HepG2 (cell line): ENCODE results near the gene MMP25. TPM values are rescaled to one million over a fixed set of nuclear protein-coding genes. Genes with fewer than 3 reads are reported as not detected.

Experiments used
- ATAC-seq: fragments of 200-7000 bp; cut with Tn5 transposase; 3 replicates; pipeline ENCODE4 v1.9.1; 2020; ENCODE audit warnings: mild to moderate bottlenecking, moderate library complexity
- BruUV-seq: library from RNA; stranded (reverse); fragments of 400-500 nt; replicated peaks from 2 replicates; lab custom pipeline; 2021; lab: Mats Ljungman, UMichigan
- CTCF ChIA-PET: fragments of 300-600 bp; formaldehyde crosslinking; extraction: SDS; loops from one replicate; lab custom pipeline; 2021; ENCODE audit warnings: low total read pairs, inconsistent platforms, low intra/inter-chr PET ratio; lab: Yijun Ruan, JAX
- POLR2A ChIA-PET: fragments of 350-600 bp; sonication (Branson Sonifier 250); formaldehyde crosslinking; loops from one replicate; lab custom pipeline; 2020; ENCODE audit warnings: antibody characterized with exemption, inconsistent platforms; lab: Yijun Ruan, JAX
- DNase-seq: peaks from one replicate; pipeline ENCODE4 v3.0.0-alpha.2; 2015; ENCODE audit warnings: low spot score
- FAIRE-seq: peaks from 3 replicates; lab custom pipeline; 2011; peaks lifted over from hg19 to GRCh38; lab: Jason Lieb, UNC
- H2AFZ ChIP-seq: one replicate; pipeline ENCODE4 v1.6.1; 2011; ENCODE audit warnings: low read length, inconsistent platforms
- H3K27ac ChIP-seq: fragments of 300-600 bp; 3 replicates; pipeline ENCODE4 v1.8.0; 2011; ENCODE audit warnings: mixed run types, mild to moderate bottlenecking, mixed read lengths, low read length, inconsistent platforms; ENCODE audit not compliant: insufficient read depth; ENCODE audit errors: extremely low read length
- H3K27me3 ChIP-seq, 2 experiments: fragments of 200-600 bp in 1 of 2; 2 replicates in 1 of 2; 3 replicates in 1 of 2; pipeline versions ENCODE4 v1.6.0 to v1.8.0; 2011; ENCODE audit warnings: low read length in 2 of 2, mild to moderate bottlenecking in 2 of 2, moderate library complexity in 2 of 2, inconsistent platforms in 1 of 2; ENCODE audit not compliant: insufficient read depth in 2 of 2, control insufficient read depth in 1 of 2
- H3K36me3 ChIP-seq, 2 experiments: fragments of 200-600 bp in 1 of 2; replicated peaks in 1 of 2; 2 replicates in 1 of 2; 3 replicates in 1 of 2; pipeline versions ENCODE4 v1.5.1 to v1.8.0; 2011; ENCODE audit warnings: low read length in 2 of 2, inconsistent platforms in 1 of 2; ENCODE audit not compliant: insufficient read depth in 2 of 2, control insufficient read depth in 1 of 2
- H3K4me1 ChIP-seq: 2 replicates; pipeline ENCODE4 v1.5.1; 2012; ENCODE audit warnings: low read length, inconsistent platforms; ENCODE audit not compliant: insufficient read depth
- H3K4me2 ChIP-seq: 2 replicates; pipeline ENCODE4 v1.6.0; 2011; ENCODE audit warnings: low read depth, low read length, inconsistent platforms
- H3K4me3 ChIP-seq, 3 experiments: fragments of 200-600 bp in 1 of 3; sonication (generic), shearing (Covaris generic) in 1 of 3; replicated peaks in 1 of 3; 2 replicates each; pipeline ENCODE4 v1.5.1; 2011 to 2016; ENCODE audit warnings: low read length in 3 of 3, inconsistent platforms in 2 of 3, low read depth in 2 of 3, mild to moderate bottlenecking in 2 of 3, control low read depth in 1 of 3, mixed read lengths in 1 of 3; ENCODE audit not compliant: insufficient read depth in 1 of 3
- H3K79me2 ChIP-seq: one replicate; pipeline ENCODE4 v1.6.1; 2011; ENCODE audit warnings: low read length, inconsistent platforms; ENCODE audit not compliant: insufficient read depth
- H3K9ac ChIP-seq: 2 replicates; pipeline ENCODE4 v1.6.0; 2011; ENCODE audit warnings: mild to moderate bottlenecking, low read depth, low read length, inconsistent platforms; ENCODE audit not compliant: insufficient read depth
- H3K9me3 ChIP-seq: 2 replicates; pipeline ENCODE4 v1.5.1; 2012; ENCODE audit warnings: mild to moderate bottlenecking, low read length
- H4K20me1 ChIP-seq: 2 replicates; pipeline ENCODE4 v1.6.0; 2011; ENCODE audit warnings: inconsistent platforms, mild to moderate bottlenecking, low read length, moderate library complexity; ENCODE audit not compliant: insufficient read depth
- DPF2 ChIP-seq: sonication (generic); formaldehyde crosslinking; IDR thresholded peaks from 2 replicates; pipeline ENCODE4 v1.4.0; 2020; ENCODE audit warnings: mild to moderate bottlenecking, low read depth, missing genetic modification reagents, borderline replicate concordance
- FOXO4 ChIP-seq: sonication (generic); formaldehyde crosslinking; conservative IDR thresholded peaks from 2 replicates; pipeline ENCODE4 v1.8.1; 2023; ENCODE audit warnings: missing genetic modification reagents
- GFI1 ChIP-seq: sonication (generic); formaldehyde crosslinking; IDR thresholded peaks from 2 replicates; pipeline ENCODE4 v1.5.0; 2020; ENCODE audit warnings: missing genetic modification reagents, mild to moderate bottlenecking, borderline replicate concordance
- KAT7 ChIP-seq: IDR thresholded peaks from 2 replicates; pipeline ENCODE4 v1.6.1; 2018; ENCODE audit warnings: borderline replicate concordance, missing compliant biosample characterization
- KAT8 ChIP-seq: IDR thresholded peaks from 2 replicates; pipeline ENCODE4 v1.6.1; 2016; ENCODE audit warnings: missing genetic modification reagents, missing compliant biosample characterization
- KLF13 ChIP-seq: sonication (generic); formaldehyde crosslinking; IDR thresholded peaks from 2 replicates; pipeline ENCODE4 v1.4.0; 2020; ENCODE audit warnings: mild to moderate bottlenecking, missing genetic modification reagents
- MEF2D ChIP-seq: sonication (generic); formaldehyde crosslinking; IDR thresholded peaks from 2 replicates; pipeline ENCODE4 v1.5.1; 2020; ENCODE audit warnings: mild to moderate bottlenecking, missing genetic modification reagents
- PCBP1 ChIP-seq: fragments of 200-400 bp; formaldehyde crosslinking; IDR thresholded peaks from 2 replicates; pipeline ENCODE4 v1.6.1; 2017; ENCODE audit warnings: mild to moderate bottlenecking, low read depth, low read length, borderline replicate concordance
- SIX4 ChIP-seq: sonication (generic); formaldehyde crosslinking; IDR thresholded peaks from 2 replicates; pipeline ENCODE4 v1.4.0; 2020; ENCODE audit warnings: missing genetic modification reagents
- TRIM22 ChIP-seq: fragments of 450-650 bp; IDR thresholded peaks from 2 replicates; pipeline ENCODE4 v1.6.1; 2017
- ZFP36L1 ChIP-seq: sonication (generic); formaldehyde crosslinking; IDR thresholded peaks from 2 replicates; pipeline ENCODE4 v1.8.0; 2022; ENCODE audit warnings: mild to moderate bottlenecking, missing genetic modification reagents, moderate library complexity
- ZMAT5 ChIP-seq: sonication (generic); formaldehyde crosslinking; IDR thresholded peaks from 2 replicates; pipeline ENCODE4 v1.5.0; 2020; ENCODE audit warnings: mild to moderate bottlenecking, low read depth, missing genetic modification reagents, borderline replicate concordance
- ZNF17 ChIP-seq: sonication (generic); formaldehyde crosslinking; IDR thresholded peaks from 2 replicates; pipeline ENCODE4 v1.5.0; 2020; ENCODE audit warnings: mild to moderate bottlenecking, missing genetic modification reagents
- ZNF329 ChIP-seq: sonication (generic); formaldehyde crosslinking; IDR thresholded peaks from 2 replicates; pipeline ENCODE4 v1.9.0; 2021; ENCODE audit warnings: low read depth, mild to moderate bottlenecking, missing genetic modification reagents
- ZNF547 ChIP-seq: sonication (generic); formaldehyde crosslinking; IDR thresholded peaks from 2 replicates; pipeline ENCODE4 v1.5.1; 2020; ENCODE audit warnings: mild to moderate bottlenecking, missing genetic modification reagents
- ZNF577 ChIP-seq: sonication (generic); formaldehyde crosslinking; IDR thresholded peaks from 2 replicates; pipeline ENCODE4 v1.4.0; 2020; ENCODE audit warnings: mild to moderate bottlenecking, low read depth, missing genetic modification reagents, borderline replicate concordance
- WGBS: methylation state at CpG from one replicate; pipeline ENCODE4 v1.1.6; 2017; ENCODE audit warnings: low lambda C conversion rate; 5-methylcytosine and 5-hydroxymethylcytosine counted together
- in situ Hi-C: cut with HindIII; loops from 2 replicates; pipeline ENCODE4 v1.10.0; 2017; ENCODE audit warnings: low pct_unique_long_range_greater_than_20kb; ENCODE audit not compliant: extremely low pct_ligation_motif_present
- intact Hi-C: fragments of 100-400 bp; cut with micrococcal nuclease; formaldehyde crosslinking; loops from one replicate; pipeline ENCODE4 v1.10.0; 2022; ENCODE audit not compliant: unreplicated experiment
- polyA plus RNA-seq, 8 experiments: library from polyadenylated mRNA; depleted of rRNA in 3 of 8; stranded (reverse) in 7 of 8; unstranded in 1 of 8; fragments of >200 nt; fragmentation: Illumina TruSeq in 4 of 8; extraction: Trizol in 4 of 8; gene quantifications; 2 replicates each; pipeline versions ENCODE4 v1.2.1 to v1.2.3, GENCODE V29; 2011 to 2016; ENCODE audit warnings: low read depth in 4 of 8, missing spikeins in 1 of 8, mixed read lengths in 1 of 8; ENCODE audit not compliant: insufficient read depth in 1 of 8
- total RNA-seq, 5 experiments: library from RNA; depleted of rRNA; stranded (reverse); fragments of >200 nt; fragmentation: Illumina TruSeq; extraction: Trizol; gene quantifications; 2 replicates each; pipeline ENCODE4 v1.2.3, GENCODE V29; 2016; ENCODE audit warnings: low read depth in 1 of 5

MMP25 gene
- total and polyA plus RNA-seq, 2 of the 13 experiments (the other 11 are each of a cell fraction or from before 2014, with no cell fraction given): 0.04 to 0.08 TPM

GRCh38 chr16:3000540-3000939 is 45.8 kb upstream of the MMP25 start:
- Histone ChIP-seq H3K36me3 (no peaks in the 10 kb centered on the region), H3K27me3 (no peaks in the 10 kb centered on the region), H3K9me3 (no peaks in the 10 kb centered on the region), H2AFZ (no peak overlapping the region), H3K9ac (no peak overlapping the region)
- BruUV-seq: no TSS peak
- 90% methylated on average over 3 of the region's 4 CpGs for WGBS
- in situ Hi-C loops: no loop called here
- no peak for TF ChIP-seq KAT8
- no peak for TF ChIP-seq ZNF329 (CRISPR knock-in tag)
- no peak for TF ChIP-seq MEF2D (CRISPR knock-in tag)
- no peak for TF ChIP-seq ZNF577 (CRISPR knock-in tag)
- TF ChIP-seq ZFP36L1 (CRISPR knock-in tag): no peak
- no peak for TF ChIP-seq GFI1 (CRISPR knock-in tag)
- TF ChIP-seq KLF13 (CRISPR knock-in tag): no peak
- TF ChIP-seq KAT7 (CRISPR knock-in tag): no peak
- TF ChIP-seq, all 625 proteins: peak for 0
- ATAC-seq (no peak), FAIRE-seq (no peak), DNase-seq (no peak)
- Histone ChIP-seq H3K4me1 (peaks cover 17% of the 10 kb centered on the region), H4K20me1 (no peaks in the 10 kb centered on the region), H3K79me2 (no peaks in the 10 kb centered on the region), H3K27ac (no peak overlapping the region), H3K4me3 (no peak overlapping the region), H3K4me2 (no peak overlapping the region)
- intact Hi-C loops: no loop called here
- ChIA-PET POLR2A (interaction anchor here (0.9 to 2.0 kb wide), 3 partner anchors 20 to 45 kb away, joined by 3 to 5 read pairs (median 4); partner anchors contain the start of genes HCFC1R1 and THOC6), CTCF (interaction anchor here (2.0 kb wide), 1 partner anchor 29 kb away, joined by 5 read pairs; no protein-coding TSS in a partner anchor)

- Histone ChIP-seq H3K36me3 (no peaks in the 10 kb centered on the region), H3K4me2 (no peak overlapping the region), H3K9me3 (no peaks in the 10 kb centered on the region), H4K20me1 (no peaks in the 10 kb centered on the region), H3K27ac (no peak overlapping the region), H3K9ac (no peak overlapping the region), H2AFZ (no peak overlapping the region), H3K79me2 (no peaks in the 10 kb centered on the region), H3K4me3 (no peak overlapping the region), H3K4me1 (peaks cover 24% of the 10 kb centered on the region), H3K27me3 (no peaks in the 10 kb centered on the region)
- ChIA-PET POLR2A (interaction anchor here (0.9 kb wide), 1 partner anchor 26 kb away, joined by 3 read pairs; no protein-coding TSS in a partner anchor), CTCF (interaction anchor here (2.0 kb wide), 1 partner anchor 28 kb away, joined by 5 read pairs; no protein-coding TSS in a partner anchor)
- ATAC-seq (no peak), DNase-seq (no peak), FAIRE-seq (no peak)
- intact Hi-C loops: no loop called here
- in situ Hi-C loops: no loop called here
- BruUV-seq: no TSS peak
- 87% methylated on average over 5 of the region's 12 CpGs for WGBS
- TF ChIP-seq TRIM22: no peak
- TF ChIP-seq ZNF547 (CRISPR knock-in tag): no peak
- no peak for TF ChIP-seq DPF2 (CRISPR knock-in tag)
- no peak for TF ChIP-seq PCBP1
- TF ChIP-seq FOXO4 (CRISPR knock-in tag): no peak
- TF ChIP-seq SIX4 (CRISPR knock-in tag): no peak
- TF ChIP-seq ZMAT5: no peak
- no peak for TF ChIP-seq ZNF17 (CRISPR knock-in tag)
Measured at GRCh38 chr16:3001316-3001715, 45.0 kb upstream of the MMP25 start.
